Neutrophil (primary cell): ENCODE results near the gene FSD1.

Experiments used
- H3K27ac ChIP-seq: fragments of 200-600 bp; sonication (generic); 2 replicates; pipeline ENCODE4 v1.5.1; 2016; ENCODE audit warnings: mild to moderate bottlenecking, moderate library complexity
- H3K27me3 ChIP-seq: fragments of 200-600 bp; sonication (generic); 2 replicates; pipeline ENCODE4 v1.6.0; 2016; ENCODE audit warnings: mild to moderate bottlenecking
- H3K36me3 ChIP-seq: fragments of 200-600 bp; sonication (generic); 2 replicates; pipeline ENCODE4 v1.5.1; 2017
- H3K4me1 ChIP-seq, 2 experiments: fragments of 200-600 bp in 1 of 2; sonication (generic) in 1 of 2; 1 replicate in 1 of 2; 2 replicates in 1 of 2; pipeline versions ENCODE4 v1.5.1 to v1.6.1; 2013 to 2016; ENCODE audit warnings: low read depth in 1 of 2, low read length in 1 of 2, mild to moderate bottlenecking in 1 of 2, moderate library complexity in 1 of 2; ENCODE audit not compliant: control insufficient read depth in 1 of 2, insufficient read depth in 1 of 2
- H3K4me3 ChIP-seq, 2 experiments: fragments of 200-600 bp in 1 of 2; sonication (generic) in 1 of 2; 1 replicate in 1 of 2; 2 replicates in 1 of 2; pipeline ENCODE4 v1.5.1; 2013 to 2016; ENCODE audit warnings: low read depth in 1 of 2, low read length in 1 of 2, mild to moderate bottlenecking in 1 of 2, moderate library complexity in 1 of 2
- H3K9me3 ChIP-seq: fragments of 200-600 bp; sonication (generic); 2 replicates; pipeline ENCODE4 v1.5.1; 2016
- CTCF ChIP-seq: fragments of 200-600 bp; sonication (generic); IDR thresholded peaks from 2 replicates; pipeline ENCODE4 v1.5.1; 2016; ENCODE audit warnings: antibody characterized with exemption

The FSD1 gene

GRCh38 chr19:4338441-4339355 lies 34.3 kb downstream of the FSD1 start, which contains the start of gene STAP2:
STAP2 (minus strand) TSS chr19:4338827; CDS start chr19:4338753, 74 bp downstream.
- H3K4me1 ChIP-seq: peaks cover 20 to 21% of the 10 kb centered on the region in 2 experiments
- no peak for TF ChIP-seq CTCF
- H3K4me3 ChIP-seq: peak within 1 kb of the TSS in 1 of 2 experiments; percentile 41
- H3K27me3 ChIP-seq: peaks cover 12% of the 10 kb centered on the region
- no peaks in the 10 kb centered on the region for H3K9me3 ChIP-seq
- no peaks in the 10 kb centered on the region for H3K36me3 ChIP-seq
- H3K27ac ChIP-seq: no peak within 1 kb of the TSS

GRCh38 chr19:4342314-4342614 lies 37.9 kb downstream of the FSD1 start:
- Histone ChIP-seq H3K9me3 (no peaks in the 10 kb centered on the region), H3K27ac (peak overlapping the region; percentile 92), H3K4me1 (peaks cover 28 to 29% of the 10 kb centered on the region in 2 experiments), H3K27me3 (peaks cover 12% of the 10 kb centered on the region), H3K36me3 (no peaks in the 10 kb centered on the region), H3K4me3 (peak overlapping the region; percentile 93 to 96)
- no peak for TF ChIP-seq CTCF

GRCh38 chr19:4342615-4343369 lies 38.4 kb downstream of the FSD1 start:
- peaks cover 11% of the 10 kb centered on the region for H3K27me3 ChIP-seq
- peak overlapping the region; percentile 92 for H3K27ac ChIP-seq
- H3K9me3 ChIP-seq: no peaks in the 10 kb centered on the region
- H3K4me3 ChIP-seq: peak overlapping the region; percentile 93 to 96
- peaks cover 29 to 30% of the 10 kb centered on the region in 2 experiments for H3K4me1 ChIP-seq
- peak; percentile 26 for TF ChIP-seq CTCF
- H3K36me3 ChIP-seq: no peaks in the 10 kb centered on the region

GRCh38 chr19:4343370-4344307 lies 39.2 kb downstream of the FSD1 start, which contains the start of gene MPND:
MPND (plus strand) TSS chr19:4343562; CDS start chr19:4343594, 32 bp downstream.
- TF ChIP-seq CTCF: peak; percentile 52
- no peaks in the 10 kb centered on the region for H3K36me3 ChIP-seq
- peak within 1 kb of the TSS; percentile 92 for H3K27ac ChIP-seq
- peaks cover 3% of the 10 kb centered on the region for H3K27me3 ChIP-seq
- no peaks in the 10 kb centered on the region for H3K9me3 ChIP-seq
- H3K4me3 ChIP-seq: peak within 1 kb of the TSS; percentile 93 to 96
- peaks cover 22 to 24% of the 10 kb centered on the region in 2 experiments for H3K4me1 ChIP-seq
